ENCODE data around the gene TPCN2. TPM values are rescaled to one million over a fixed set of nuclear protein-coding genes. Genes with fewer than 3 reads are reported as not detected.

Gene TPCN2
- total and polyA plus RNA-seq, 9 of the 15 experiments (the other 6 are each of a cell fraction or from before 2014, with no cell fraction given): 0.66 to 10.2 (median 4.6) TPM

GRCh38 chr11:69010964-69011623 lies 37.6 kb upstream of the TPCN2 start (continued):
- peak; percentile 85 to 99 for TF ChIP-seq E2F6 (IDR thresholded peaks at IDR 0.05; ENCODE audit: borderline replicate concordance in 1 of 2, extremely low read depth in 1 of 2, insufficient read depth in 1 of 2, insufficient read length in 1 of 2, low read depth in 1 of 2, low read length in 1 of 2, poor library complexity in 1 of 2, severe bottlenecking in 1 of 2)
- no peak for TF ChIP-seq ZNF280A (IDR thresholded peaks at IDR 0.05; ENCODE audit: low read depth, partially characterized antibody)
- TF ChIP-seq WHSC1 (IDR thresholded peaks at IDR 0.05; ENCODE audit: low read length): no peak
- peak; percentile 44 for TF ChIP-seq EGR1 (conservative IDR thresholded peaks at IDR 0.05)
- TF ChIP-seq PATZ1 (CRISPR knock-in tag; IDR thresholded peaks at IDR 0.05; ENCODE audit: borderline replicate concordance): no peak
- no peak for TF ChIP-seq YBX1 (IDR thresholded peaks at IDR 0.05)
- TF ChIP-seq NELFE (IDR thresholded peaks at IDR 0.05; ENCODE audit: insufficient read depth, insufficient read length): no peak
- TF ChIP-seq, protein P1, sequence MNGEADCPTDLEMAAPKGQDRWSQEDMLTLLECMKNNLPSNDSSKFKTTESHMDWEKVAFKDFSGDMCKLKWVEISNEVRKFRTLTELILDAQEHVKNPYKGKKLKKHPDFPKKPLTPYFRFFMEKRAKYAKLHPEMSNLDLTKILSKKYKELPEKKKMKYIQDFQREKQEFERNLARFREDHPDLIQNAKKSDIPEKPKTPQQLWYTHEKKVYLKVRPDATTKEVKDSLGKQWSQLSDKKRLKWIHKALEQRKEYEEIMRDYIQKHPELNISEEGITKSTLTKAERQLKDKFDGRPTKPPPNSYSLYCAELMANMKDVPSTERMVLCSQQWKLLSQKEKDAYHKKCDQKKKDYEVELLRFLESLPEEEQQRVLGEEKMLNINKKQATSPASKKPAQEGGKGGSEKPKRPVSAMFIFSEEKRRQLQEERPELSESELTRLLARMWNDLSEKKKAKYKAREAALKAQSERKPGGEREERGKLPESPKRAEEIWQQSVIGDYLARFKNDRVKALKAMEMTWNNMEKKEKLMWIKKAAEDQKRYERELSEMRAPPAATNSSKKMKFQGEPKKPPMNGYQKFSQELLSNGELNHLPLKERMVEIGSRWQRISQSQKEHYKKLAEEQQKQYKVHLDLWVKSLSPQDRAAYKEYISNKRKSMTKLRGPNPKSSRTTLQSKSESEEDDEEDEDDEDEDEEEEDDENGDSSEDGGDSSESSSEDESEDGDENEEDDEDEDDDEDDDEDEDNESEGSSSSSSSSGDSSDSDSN (IDR thresholded peaks at IDR 0.05; ENCODE audit: borderline replicate concordance in 1 of 2, low read depth in 2 of 2, low read length in 2 of 2): no peak
- TF ChIP-seq PPARD (CRISPR knock-in tag; IDR thresholded peaks at IDR 0.05): no peak
- TF ChIP-seq PHF20 (IDR thresholded peaks at IDR 0.05; ENCODE audit: partially characterized antibody): no peak
- TF ChIP-seq GTF2A2 (tag; IDR thresholded peaks at IDR 0.05): no peak
- TF ChIP-seq GATAD2A (IDR thresholded peaks at IDR 0.05): no peak
- no peak for TF ChIP-seq FOS (IDR thresholded peaks at IDR 0.05; ENCODE audit: extremely low read depth, insufficient read length)
- TF ChIP-seq MECOM (CRISPR knock-in tag; IDR thresholded peaks at IDR 0.05): no peak
- TF ChIP-seq, protein P2, sequence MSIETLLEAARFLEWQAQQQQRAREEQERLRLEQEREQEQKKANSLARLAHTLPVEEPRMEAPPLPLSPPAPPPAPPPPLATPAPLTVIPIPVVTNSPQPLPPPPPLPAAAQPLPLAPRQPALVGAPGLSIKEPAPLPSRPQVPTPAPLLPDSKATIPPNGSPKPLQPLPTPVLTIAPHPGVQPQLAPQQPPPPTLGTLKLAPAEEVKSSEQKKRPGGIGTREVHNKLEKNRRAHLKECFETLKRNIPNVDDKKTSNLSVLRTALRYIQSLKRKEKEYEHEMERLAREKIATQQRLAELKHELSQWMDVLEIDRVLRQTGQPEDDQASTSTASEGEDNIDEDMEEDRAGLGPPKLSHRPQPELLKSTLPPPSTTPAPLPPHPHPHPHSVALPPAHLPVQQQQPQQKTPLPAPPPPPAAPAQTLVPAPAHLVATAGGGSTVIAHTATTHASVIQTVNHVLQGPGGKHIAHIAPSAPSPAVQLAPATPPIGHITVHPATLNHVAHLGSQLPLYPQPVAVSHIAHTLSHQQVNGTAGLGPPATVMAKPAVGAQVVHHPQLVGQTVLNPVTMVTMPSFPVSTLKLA (conservative IDR thresholded peaks at IDR 0.05): 0 out of 4 replicates have a peak, but pooled peaks of 1 of the 2 experiments have one; percentile 42
- no peak for TF ChIP-seq ZSCAN32 (CRISPR knock-in tag; IDR thresholded peaks at IDR 0.05)

All from K562 (cell line).